ENCODE data around the gene ALDH3B1.
A peak's percentile ranks its signal among the peaks of the same experiment; 100 is the strongest.

The ALDH3B1 gene

GRCh38 chr11:68030318-68031143, 20.4 kb downstream of the ALDH3B1 start, which contains the start of gene NDUFS8 (continued):
- TF ChIP-seq ZBTB17 (tag by site-specific recombination; IDR thresholded peaks at IDR 0.05), result 0 out of 2 replicates have a peak, but pooled peaks have one; percentile 30
- TF ChIP-seq ZBTB1 (tag by site-specific recombination; IDR thresholded peaks at IDR 0.05), result no peak
- no peak for TF ChIP-seq ZNF670 (tag by site-specific recombination; IDR thresholded peaks at IDR 0.05; ENCODE audit: low read depth)
- peak; percentile 61 for TF ChIP-seq ZBTB26 (tag by site-specific recombination; optimal IDR thresholded peaks at IDR 0.05)
- no peak for TF ChIP-seq ZNF830 (tag by site-specific recombination; IDR thresholded peaks at IDR 0.05; ENCODE audit: low read depth)
- no peak; the same call in 1 of the 2 replicates for TF ChIP-seq ZBTB11 (tag by site-specific recombination; conservative IDR thresholded peaks at IDR 0.05; ENCODE audit: low read depth)
- no peak for TF ChIP-seq ZNF366 (tag by site-specific recombination; conservative IDR thresholded peaks at IDR 0.05)
- peak; percentile 96 for TF ChIP-seq ZFP69B (tag by site-specific recombination; IDR thresholded peaks at IDR 0.05)
- TF ChIP-seq ZNF26 (tag by site-specific recombination; IDR thresholded peaks at IDR 0.05), result no peak
- no peak for TF ChIP-seq ZFP37 (tag by site-specific recombination; IDR thresholded peaks at IDR 0.05)
- TF ChIP-seq INSM2 (tag by site-specific recombination; IDR thresholded peaks at IDR 0.05), result no peak
- no peak for TF ChIP-seq ZBTB20 (tag by site-specific recombination; IDR thresholded peaks at IDR 0.05)
- no peak for TF ChIP-seq ZNF837 (tag by site-specific recombination; IDR thresholded peaks at IDR 0.05)
- no peak for TF ChIP-seq ZNF791 (tag by site-specific recombination; IDR thresholded peaks at IDR 0.05)
- no peak for TF ChIP-seq ZNF23 (tag by site-specific recombination; IDR thresholded peaks at IDR 0.05; ENCODE audit: borderline replicate concordance)
- no peak for TF ChIP-seq ZBTB7A (tag by site-specific recombination; IDR thresholded peaks at IDR 0.05; ENCODE audit: low read depth)
- TF ChIP-seq ZNF76 (tag by site-specific recombination; IDR thresholded peaks at IDR 0.05; ENCODE audit: borderline replicate concordance, low read depth), result no peak
- no peak for TF ChIP-seq PRDM1 (tag by site-specific recombination; IDR thresholded peaks at IDR 0.05)
- TF ChIP-seq ZFHX2 (tag by site-specific recombination; conservative IDR thresholded peaks at IDR 0.05), result 0 out of 2 replicates have a peak, but pooled peaks have one; percentile 10
- peak; percentile 75 for TF ChIP-seq PATZ1 (tag by site-specific recombination; IDR thresholded peaks at IDR 0.05)
- TF ChIP-seq ZNF221 (tag by site-specific recombination; IDR thresholded peaks at IDR 0.05; ENCODE audit: borderline replicate concordance), result no peak
- 0 out of 2 replicates have a peak, but pooled peaks have one; percentile 37 for TF ChIP-seq ZNF10 (tag by site-specific recombination; IDR thresholded peaks at IDR 0.05)
- no peak for TF ChIP-seq ZNF664 (tag by site-specific recombination; IDR thresholded peaks at IDR 0.05)
- TF ChIP-seq KLF8 (tag by site-specific recombination; IDR thresholded peaks at IDR 0.05), result peak; percentile 25; the same call in 1 of the 2 replicates
- no peak for TF ChIP-seq YY1 (tag by site-specific recombination; IDR thresholded peaks at IDR 0.05)
